LHCN-M2 (cell line): Measurements from ENCODE around the gene DCC. TPM values are rescaled to one million over a fixed set of nuclear protein-coding genes. Genes with fewer than 3 reads are reported as not detected.
"Not testable (repeated sequence)": the region's sequence is repeated elsewhere in the genome, so short reads cannot be mapped to it uniquely, and the experiment has no call there.

ENCODE experiments used
- DNase-seq: peaks from one replicate; pipeline ENCODE4 v3.0.0-alpha.2; 2012; ENCODE audit warnings: low read depth
- total RNA-seq: library from RNA; depleted of rRNA; stranded (reverse); fragments of >200 nt; gene quantifications from 2 replicates; pipeline ENCODE4 v1.2.3, GENCODE V29; 2014

DCC gene
- total RNA-seq, 1 experiment from 2014 or later: not detected

DNA sequence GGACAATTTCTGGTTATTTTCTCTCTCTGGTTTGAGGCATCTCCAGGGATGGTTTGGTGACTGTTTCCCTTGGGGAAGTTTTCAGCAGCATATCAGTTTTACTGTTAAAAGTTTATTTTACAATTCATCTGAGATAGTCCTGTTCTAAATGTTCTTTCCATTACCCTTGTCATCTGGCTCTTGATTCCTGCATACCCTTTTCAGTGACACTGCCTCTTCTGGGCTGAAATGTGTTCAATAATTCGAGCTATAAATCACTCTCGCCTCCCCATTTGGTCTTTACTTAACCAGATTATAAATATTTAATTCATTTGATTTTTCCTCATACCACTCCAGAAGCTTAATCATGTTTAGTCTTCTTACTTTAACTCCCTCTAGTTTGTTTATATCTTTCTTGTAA, 9.5 kb downstream of the DCC start:
- no peak for DNase-seq

DNA sequence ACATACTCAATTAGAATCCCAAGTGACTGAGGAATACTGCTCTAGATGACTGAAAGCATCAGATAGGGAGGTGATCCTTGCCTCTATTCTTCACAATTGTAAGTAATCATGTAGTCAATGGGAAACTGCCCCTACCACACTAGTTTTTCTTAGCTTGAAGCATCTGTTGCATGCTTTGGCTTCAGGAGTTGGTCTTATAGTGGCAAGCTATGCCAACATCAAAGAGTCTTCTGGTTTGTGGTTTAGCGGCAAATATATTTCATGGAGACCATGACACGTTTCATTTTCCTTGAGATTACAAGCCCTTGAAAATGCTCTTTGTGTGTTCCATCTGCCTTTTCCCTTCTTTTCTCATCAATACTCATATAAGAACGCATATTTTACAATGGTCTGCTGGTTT, 12.9 kb downstream of the DCC start:
- no peak for DNase-seq

DNA sequence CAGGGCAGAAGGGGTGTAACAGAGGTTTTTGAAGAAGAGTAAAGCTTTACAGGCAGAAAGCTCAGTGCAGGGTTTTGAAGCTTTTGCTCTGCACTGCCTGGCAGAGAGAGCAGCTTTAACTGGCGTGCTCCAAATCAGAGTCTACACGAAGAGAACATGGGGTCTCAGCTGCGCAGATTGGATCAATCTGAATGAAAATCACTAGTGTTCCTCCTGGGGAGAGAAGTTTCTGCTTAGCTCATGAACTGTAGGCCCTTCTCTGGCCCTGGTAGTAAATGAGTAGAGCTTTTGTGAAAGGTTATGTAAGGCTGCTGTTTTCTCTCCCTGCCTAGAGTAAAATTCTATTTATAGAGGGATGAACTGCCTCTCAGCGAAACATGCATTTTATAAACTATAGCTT, 13.6 kb downstream of the DCC start:
- no peak for DNase-seq

DNA sequence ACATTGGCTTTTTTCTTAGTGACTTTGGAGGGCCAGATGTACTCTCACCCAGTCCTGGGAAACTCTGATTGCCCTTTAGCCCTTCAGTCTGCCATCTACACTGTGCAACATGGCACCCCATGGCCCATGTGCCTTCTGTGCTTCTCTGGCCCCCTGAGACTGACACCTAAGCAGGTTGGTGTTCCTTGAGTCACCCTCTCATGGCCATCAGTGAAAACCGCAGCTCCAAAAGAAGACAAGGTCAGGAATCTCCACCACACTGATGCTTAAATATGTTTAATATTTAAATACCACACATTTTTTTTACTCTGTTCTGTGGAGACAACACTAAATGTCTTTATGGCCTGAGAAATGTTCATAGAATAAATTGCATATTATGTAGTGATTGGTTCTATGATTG, 23.9 kb downstream of the DCC start:
- no peak for DNase-seq

DNA sequence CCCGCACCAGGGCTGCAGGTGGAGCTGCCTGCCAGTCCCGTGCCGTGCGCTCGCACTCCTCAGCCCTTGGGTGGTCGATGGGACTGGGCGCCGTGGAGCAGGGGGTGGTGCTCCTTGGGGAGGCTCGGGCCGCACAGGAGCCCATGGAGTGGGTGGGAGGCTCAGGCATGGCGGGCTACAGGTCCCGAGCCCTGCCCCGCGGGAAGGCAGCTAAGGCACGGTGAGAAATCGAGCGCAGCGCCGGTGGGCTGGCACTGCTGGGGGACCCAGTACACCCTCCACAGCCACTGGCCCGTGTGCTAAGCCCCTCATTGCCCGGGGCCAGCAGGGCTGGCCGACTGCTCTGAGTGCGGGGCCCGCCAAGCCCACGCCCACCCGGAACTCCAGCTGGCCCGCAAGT, 26.9 kb downstream of the DCC start:
- not testable (repeated sequence) for DNase-seq

DNA sequence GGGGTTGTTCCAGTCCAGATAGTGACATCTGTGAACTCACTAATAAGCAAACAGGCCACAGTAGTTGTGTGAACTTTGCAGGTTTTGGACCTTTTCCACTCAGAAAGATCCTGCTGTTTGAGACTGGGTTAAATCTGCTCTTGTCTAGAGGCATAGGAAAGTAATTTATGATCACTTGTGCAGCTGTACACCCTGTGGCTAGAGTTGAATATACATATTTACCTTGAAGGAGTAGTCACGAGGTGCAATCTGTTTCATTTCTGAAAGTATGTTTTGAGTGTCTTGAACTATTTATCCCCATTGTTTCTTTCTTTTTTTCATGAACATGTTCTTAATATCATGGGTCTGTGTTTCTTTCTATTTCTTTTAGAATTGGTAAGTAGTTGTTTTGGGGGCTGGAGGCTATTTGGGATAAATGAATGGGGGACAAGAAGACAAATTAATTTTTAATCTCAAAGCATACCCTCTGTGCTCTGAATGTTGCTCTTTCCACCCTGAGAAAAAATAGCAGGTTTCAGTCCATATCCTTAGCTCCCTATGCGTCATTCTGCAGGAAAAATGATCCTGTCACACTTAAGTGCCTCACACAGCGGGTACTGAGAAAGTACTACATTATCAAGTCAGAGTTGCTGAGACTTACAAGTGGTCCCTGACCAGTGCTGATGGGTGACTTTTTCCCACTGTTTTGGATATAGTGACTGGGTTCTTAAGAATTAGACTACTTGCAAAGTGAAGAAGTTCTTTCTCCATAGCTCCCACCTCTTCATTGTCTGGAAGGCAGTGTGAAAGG, 28.2 kb downstream of the DCC start:
- no peak for DNase-seq

DNA sequence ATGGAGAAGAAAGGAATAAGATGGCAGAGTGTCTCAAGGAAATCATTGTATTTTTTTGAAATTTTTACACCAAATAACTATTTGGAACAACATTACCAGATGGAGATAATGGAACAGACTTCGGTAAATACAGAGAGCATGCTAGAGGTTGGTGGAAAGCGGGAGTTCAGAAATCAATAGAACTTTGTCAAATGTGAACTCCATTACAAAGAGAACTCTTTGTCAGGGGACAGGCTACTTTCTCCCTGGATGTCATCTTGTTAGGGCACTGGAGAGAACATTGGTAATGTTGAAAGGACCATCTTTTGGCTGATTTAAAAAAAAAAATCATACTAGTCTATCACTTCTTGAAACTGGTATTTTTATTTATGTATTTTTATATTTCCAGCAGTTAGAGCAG, 30.8 kb downstream of the DCC start:
- no peak for DNase-seq

DNA sequence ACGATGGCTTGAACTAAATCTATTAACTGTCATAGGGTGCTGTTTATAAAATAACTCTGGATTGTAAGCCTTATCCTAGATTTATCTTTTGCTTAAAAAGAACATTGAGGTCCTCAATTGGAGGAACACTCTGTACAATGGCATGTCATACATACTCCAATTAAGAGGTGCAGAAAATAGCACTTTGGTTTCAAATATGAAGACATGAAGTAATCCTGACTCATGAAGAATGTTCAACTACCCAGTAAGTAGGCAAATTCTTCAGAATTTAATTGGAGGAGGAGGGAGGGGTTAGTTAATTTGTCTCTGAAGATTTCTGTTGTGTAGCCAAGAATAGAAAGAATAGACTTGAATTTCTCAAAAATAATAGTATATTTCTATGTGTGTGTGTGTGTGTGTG, 36.1 kb downstream of the DCC start:
- DNase-seq: no peak

DNA sequence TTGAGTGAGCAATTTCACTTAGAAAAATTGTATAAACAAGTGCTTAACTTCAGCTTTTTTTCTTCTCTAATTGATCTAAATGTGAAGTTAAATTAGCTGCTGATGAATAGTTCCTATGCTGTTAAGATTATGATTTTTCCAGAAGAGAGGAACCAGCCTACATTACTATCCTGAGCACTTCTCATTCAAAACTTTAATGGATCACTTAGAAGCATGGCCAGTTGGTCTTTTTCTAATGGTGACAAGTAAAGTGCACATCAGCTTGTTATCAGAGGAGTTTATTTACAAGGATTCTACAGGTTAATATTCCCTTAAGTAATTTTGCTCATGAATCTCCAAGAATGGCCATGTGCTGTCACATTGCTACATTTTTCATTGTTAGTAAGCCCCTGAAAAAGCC, 37.1 kb downstream of the DCC start:
- no peak for DNase-seq

DNA sequence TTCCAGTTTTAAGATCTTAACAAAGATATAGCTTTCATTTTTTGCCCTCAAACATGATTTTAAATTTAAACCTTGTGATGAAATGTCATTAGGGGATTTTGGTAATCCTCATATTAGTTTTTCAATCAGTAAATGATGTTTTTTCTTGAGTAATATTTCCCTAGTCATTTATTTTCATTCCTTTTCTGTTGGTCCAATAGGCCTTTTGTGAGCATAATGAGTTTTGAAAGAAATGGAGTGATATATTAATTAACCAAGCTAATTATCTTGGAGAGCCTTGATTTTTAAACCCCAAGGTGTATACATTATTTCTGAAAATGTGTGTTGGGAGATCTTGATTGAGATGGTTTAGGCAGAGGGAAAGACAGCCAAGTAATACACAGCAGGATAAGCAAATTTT, 46.3 kb downstream of the DCC start:
- DNase-seq: no peak

DNA sequence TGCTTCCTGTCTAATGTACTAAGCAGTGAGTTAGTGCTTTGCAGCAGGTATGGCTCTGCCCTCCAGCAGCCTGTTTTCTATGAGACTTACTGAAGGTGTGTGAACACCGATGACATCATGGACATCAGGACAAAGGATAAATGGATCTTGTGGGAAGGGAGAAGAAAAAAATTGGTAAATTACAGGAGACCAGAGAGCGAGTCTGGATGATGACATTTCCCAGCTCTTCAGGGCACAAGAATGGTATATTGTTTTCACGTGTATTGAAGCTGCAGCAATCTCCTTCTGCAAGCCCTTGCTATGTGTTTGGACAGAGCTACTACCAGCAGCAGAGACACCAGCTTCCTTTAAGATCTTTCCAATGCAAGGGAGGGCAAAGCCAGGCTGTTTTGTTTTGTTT, 47.2 kb downstream of the DCC start:
- no peak for DNase-seq

DNA sequence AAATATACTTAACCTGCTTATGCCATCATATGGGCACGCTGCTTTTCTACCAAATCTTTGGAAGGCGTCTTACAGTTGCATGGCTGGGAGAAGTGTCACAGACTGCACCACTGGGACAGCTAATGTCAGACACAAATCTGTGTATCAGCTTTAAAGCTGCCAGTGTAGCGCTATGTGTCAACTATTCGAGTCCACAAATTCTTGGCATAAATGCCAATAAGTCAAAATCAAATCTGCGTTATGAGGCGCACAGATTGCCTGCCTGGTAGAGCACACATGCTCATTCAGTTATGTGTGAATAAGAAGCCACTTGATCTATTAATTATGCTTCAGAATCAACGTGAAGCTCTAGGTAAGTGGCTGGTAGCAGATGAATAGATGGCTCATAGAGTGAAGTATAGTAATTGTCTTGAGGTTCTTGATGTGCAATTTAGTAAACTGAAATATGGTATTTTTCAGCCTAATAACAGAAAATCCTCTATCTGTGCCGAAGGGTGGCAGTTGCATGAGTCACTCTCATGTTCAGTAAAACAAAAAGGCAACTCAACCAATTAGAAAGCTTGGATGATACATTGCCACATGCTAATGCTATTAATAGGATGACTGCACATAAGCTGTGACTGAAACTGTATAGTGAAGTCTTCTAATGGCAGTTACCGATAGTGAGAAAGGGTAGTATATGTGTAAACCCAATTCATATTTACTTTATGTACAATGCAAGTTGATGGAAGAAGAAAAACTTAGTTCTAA, 52.0 kb downstream of the DCC start:
- DNase-seq: no peak

DNA sequence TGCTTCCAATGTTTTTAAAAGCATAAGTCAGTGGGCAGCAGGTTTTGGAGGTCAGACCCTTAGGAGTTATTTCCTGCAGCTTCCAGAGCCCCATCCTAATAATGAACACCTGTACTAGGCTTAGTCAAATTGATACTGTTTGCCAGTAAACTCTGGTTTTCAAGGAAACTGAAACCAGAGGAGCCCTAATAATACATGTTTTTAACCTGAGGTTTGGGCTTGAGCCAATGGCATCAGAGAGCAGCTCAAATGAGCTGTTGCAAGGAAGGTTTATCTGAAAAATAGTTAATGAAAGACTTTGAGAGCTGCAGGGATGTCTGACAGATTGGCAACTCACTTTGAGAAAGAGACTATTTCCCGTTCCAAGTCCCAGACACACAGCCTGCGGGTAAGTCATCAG, 54.6 kb downstream of the DCC start:
- DNase-seq: no peak

DNA sequence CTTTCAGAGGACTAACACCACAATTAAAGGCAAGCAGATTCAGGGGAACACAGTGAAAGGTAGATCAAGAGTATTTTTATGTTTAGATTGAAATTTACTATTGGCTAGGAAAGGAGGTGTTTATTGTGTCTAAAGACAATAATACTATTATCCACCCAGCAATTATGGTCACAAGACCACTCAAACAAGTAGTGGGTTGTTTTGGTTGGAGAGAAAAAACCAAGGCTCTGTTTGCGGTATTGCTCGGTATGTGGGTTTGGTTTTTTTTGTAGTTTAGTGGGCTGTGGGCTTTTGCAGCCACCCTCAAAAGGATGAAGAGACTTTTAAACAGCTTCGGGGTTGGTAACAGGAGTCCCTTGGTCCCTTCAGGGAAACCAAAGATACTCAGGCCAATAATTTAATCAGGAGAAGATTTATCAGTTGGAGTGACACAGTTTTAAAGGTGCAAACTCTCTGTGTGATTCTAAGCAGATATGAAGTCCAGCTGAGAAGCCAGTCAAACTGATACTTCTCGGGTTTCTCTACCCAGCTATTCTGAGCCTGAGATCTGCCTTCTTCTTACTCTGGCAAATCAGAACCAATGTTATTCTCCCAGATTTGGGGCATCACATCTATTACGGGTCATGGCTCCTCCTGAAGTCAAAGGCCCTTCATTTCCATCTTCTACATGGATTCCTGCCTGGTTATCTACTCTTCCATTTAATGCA, 55.3 kb downstream of the DCC start:
- DNase-seq: no peak

DNA sequence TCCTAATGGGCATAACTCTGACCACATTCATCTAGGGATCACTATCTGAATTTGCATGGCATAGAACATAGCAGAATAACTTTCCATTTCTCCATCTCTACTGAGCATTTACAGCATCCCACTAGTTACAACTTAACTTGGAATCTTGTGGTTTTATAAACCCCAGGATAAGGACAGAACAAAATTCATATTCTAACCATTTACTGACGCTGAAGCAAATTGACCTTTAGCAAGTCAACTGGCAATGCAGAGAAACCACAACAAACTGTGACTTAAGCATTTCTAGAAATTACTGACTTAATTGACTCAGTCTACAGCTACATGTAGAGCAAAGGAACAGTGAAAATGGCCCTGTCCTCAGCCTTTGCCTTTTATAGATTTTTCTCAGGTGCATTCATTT, 61.2 kb downstream of the DCC start:
- no peak for DNase-seq

DNA sequence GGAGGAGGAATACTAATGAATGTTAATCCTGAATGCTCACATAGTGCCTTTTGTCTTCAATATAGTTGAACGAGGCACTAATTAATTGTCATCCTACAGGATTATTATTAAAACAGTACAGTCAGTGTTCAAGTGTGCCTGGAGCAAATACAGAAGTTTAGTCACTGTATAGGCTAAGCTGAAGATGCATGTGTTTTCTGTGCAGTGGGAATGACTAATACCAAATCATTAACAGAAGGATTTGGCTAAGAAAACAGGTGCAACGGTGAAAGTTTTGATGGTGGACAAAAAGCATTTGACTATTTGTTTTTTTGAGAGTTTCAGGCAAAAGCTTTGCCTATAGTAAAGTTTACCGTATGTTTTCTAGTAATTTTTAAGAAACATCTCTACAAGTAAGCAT, 62.8 kb downstream of the DCC start:
- no peak for DNase-seq

DNA sequence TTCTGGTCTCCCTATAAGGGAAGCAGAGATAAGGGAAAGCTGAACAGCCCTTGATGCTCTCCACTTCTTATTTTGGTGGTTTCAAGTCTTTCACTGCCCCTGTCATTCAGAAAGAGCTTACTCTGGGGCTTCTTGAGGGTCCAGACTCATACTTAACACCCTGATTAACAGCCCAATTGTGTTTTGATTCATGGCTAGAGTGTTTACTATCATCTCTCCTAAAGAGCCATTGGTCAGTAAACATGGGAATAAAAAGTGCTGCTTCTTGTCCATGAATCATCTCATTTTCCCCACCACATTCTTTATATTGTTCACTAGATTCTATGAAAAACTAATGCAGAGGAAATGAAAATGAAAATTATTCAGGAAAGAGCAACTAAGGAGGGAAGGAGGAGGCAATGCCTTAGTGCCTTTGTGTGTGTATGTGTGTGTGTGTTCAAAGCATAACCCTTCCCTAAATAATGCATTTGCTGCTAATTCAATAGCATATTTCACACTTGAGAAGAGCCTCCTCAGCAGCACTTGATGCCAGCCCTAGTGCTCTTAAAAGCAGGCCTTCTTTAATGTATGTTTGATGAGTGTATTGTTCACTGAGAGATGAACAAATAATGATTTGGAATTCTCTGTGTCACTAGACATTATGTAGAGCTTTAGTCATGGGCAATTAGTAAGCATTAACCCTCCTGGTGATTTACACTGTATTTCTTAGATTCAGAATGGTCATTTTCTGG, 63.5 kb downstream of the DCC start:
- DNase-seq: no peak

DNA sequence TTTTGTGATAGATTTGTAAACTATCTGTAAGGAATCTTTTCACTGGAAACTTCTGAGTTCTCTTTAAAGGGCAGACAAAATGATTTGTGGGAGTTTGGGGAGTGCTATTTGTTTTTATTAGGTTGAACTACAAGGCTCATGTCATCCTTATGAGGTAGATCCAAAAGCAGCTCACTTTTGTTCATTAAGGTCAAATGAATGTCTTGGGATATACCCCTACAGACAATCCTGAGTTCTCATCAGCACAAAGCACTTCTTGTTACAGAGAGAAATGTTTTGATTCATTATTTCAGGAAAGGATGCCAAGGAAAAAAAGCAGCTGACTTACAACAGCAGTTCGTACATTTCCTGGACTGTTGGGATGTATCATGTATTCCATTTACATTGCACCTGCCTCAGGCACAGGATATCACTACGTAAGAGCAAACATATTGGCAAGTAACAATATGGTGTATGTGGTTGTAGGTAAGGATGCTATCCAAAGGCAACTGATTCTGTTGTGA, 68.9 kb downstream of the DCC start:
- no peak for DNase-seq

DNA sequence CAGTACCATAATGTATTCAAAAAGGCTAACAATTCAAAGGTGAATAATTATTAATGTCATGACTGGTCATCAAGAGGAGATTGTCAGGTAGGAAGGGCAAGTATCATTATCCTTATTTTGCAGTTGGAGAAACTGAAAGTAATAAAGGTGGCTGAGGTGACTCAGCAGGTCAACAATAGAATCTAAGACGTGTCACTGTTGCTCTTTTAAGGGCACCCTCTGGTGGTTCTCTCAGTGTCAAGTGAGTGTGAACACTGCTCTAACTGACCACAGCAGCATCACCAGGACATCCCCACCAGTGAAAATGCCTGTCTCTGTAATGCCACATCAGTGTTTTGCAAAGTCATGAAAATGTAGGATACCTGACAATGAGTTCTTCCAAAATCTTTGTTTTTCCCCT, 69.7 kb downstream of the DCC start:
- DNase-seq: no peak

DNA sequence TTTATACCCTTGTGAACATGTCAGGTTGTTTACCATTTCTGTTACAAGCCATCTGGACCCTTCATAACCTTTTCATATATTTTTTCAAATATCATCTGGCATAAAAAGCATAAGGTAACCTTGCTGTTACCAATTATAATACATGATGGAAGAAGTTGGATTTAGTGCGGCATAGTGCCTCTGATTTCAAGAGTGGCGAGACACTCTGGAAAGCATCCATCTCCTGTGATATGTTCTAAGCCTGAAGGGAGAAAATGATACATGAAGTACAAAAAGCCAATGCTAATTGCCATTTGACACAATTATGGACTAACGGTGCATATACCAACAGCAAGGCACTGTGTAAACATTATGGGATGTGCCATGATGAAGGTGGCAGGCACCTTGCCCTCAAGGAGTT, 75.1 kb downstream of the DCC start:
- no peak for DNase-seq

DNA sequence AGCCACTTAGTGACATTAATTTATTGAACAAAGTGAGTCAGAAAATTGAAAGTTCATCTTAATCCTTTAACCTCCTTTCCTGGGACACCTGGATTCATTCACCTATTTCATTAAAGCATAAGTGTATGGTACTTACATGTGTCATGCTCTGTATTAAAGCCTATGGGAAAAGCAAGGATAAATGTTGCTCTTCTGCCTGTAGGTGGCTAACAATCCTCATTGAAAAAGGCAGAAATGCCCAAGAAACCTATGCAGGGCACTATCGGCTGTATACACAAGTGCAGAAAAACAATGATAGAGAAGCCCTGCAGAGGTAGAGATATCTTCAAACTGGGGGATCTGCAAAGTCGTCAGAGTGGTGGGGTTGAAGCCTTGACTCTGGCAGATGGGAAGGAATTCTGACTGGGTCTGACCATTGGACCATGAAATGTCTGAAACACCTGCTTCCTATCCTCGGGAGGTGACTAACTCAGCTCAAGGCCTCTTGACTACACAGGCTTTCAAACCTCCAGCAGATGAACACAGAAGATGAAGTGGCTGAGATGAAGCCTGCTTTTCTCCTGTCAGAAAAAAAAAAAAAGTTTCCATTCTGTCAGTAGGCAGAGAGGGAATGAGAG, 83.1 kb downstream of the DCC start:
- DNase-seq: no peak
